ENCODE data around the gene TGM2.

Gene TGM2

GRCh38 chr20:38089500-38089899 is 75.6 kb downstream of the TGM2 start:
- no peak overlapping the region for H3K4me3 ChIP-seq (ENCODE audit: low read depth, low read length)
- TF ChIP-seq CTCF (IDR thresholded peaks at IDR 0.05; ENCODE audit: low read depth, low read length) (no peak), MAX (IDR thresholded peaks at IDR 0.05; ENCODE audit: low read depth, low read length) (no peak), POLR2A (IDR thresholded peaks at IDR 0.05; ENCODE audit: extremely low read depth, insufficient read length) (no peak), MYC (IDR thresholded peaks at IDR 0.05; ENCODE audit: low read depth, low read length) (no peak)
- DNase-seq (ENCODE audit: low read depth) = no peak

GRCh38 chr20:38085026-38085425 is 80.0 kb downstream of the TGM2 start:
- no peak for DNase-seq (ENCODE audit: low read depth)
- no peak overlapping the region for H3K4me3 ChIP-seq (ENCODE audit: low read depth, low read length)
- TF ChIP-seq POLR2A (IDR thresholded peaks at IDR 0.05; ENCODE audit: extremely low read depth, insufficient read length) (no peak), CTCF (IDR thresholded peaks at IDR 0.05; ENCODE audit: low read depth, low read length) (no peak), MAX (IDR thresholded peaks at IDR 0.05; ENCODE audit: low read depth, low read length) (no peak), MYC (IDR thresholded peaks at IDR 0.05; ENCODE audit: low read depth, low read length) (no peak)

- no peak overlapping the region for H3K4me3 ChIP-seq (ENCODE audit: low read depth, low read length)
- DNase-seq (ENCODE audit: low read depth) = no peak
- TF ChIP-seq POLR2A (IDR thresholded peaks at IDR 0.05; ENCODE audit: extremely low read depth, insufficient read length) = no peak
- no peak for TF ChIP-seq CTCF (IDR thresholded peaks at IDR 0.05; ENCODE audit: low read depth, low read length)
- TF ChIP-seq MYC (IDR thresholded peaks at IDR 0.05; ENCODE audit: low read depth, low read length) = no peak
- TF ChIP-seq MAX (IDR thresholded peaks at IDR 0.05; ENCODE audit: low read depth, low read length) = no peak
Observed at GRCh38 chr20:38084425-38084951, 80.6 kb downstream of the TGM2 start.

- TF ChIP-seq POLR2A (IDR thresholded peaks at IDR 0.05; ENCODE audit: extremely low read depth, insufficient read length) (no peak), MAX (IDR thresholded peaks at IDR 0.05; ENCODE audit: low read depth, low read length) (no peak), CTCF (IDR thresholded peaks at IDR 0.05; ENCODE audit: low read depth, low read length) (no peak), MYC (IDR thresholded peaks at IDR 0.05; ENCODE audit: low read depth, low read length) (no peak)
- no peak for DNase-seq (ENCODE audit: low read depth)
- H3K4me3 ChIP-seq (ENCODE audit: low read depth, low read length) = no peak overlapping the region
Observed at GRCh38 chr20:38083338-38084048, 81.6 kb downstream of the TGM2 start.

- DNase-seq (ENCODE audit: low read depth) = no peak
- TF ChIP-seq MAX (IDR thresholded peaks at IDR 0.05; ENCODE audit: low read depth, low read length) (no peak), MYC (IDR thresholded peaks at IDR 0.05; ENCODE audit: low read depth, low read length) (no peak), CTCF (IDR thresholded peaks at IDR 0.05; ENCODE audit: low read depth, low read length) (no peak), POLR2A (IDR thresholded peaks at IDR 0.05; ENCODE audit: extremely low read depth, insufficient read length) (no peak)
- H3K4me3 ChIP-seq (ENCODE audit: low read depth, low read length) = no peak overlapping the region
Observed at GRCh38 chr20:38082894-38083293, 82.2 kb downstream of the TGM2 start.

Data from NB4 (cell line).